GM18505 (cell line): Measurements from ENCODE around the gene ZNF70.
A peak's percentile ranks its signal among the peaks of the same experiment; 100 is the strongest.

Experiments used
- ATAC-seq: cut with Tn5 transposase; IDR thresholded peaks from one replicate; pipeline ENCODE4 v1.9.1; 2021; ENCODE audit not compliant: unreplicated experiment
- POLR2A ChIP-seq: IDR thresholded peaks from 4 replicates; pipeline ENCODE4 v1.6.1; 2011; ENCODE audit warnings: borderline replicate concordance; ENCODE audit not compliant: insufficient read depth, insufficient read length; ENCODE audit errors: extremely low read depth

The ZNF70 gene

GRCh38 chr22:23773483-23774113 is 22.7 kb upstream of the ZNF70 start:
- no peak for TF ChIP-seq POLR2A
- no peak for ATAC-seq

GRCh38 chr22:23772649-23773473 is 21.9 kb upstream of the ZNF70 start, which contains the start of gene MMP11:
TSS of gene MMP11 (plus strand) at chr22:23772849. CDS start at chr22:23772871, 22 bp downstream.
- TF ChIP-seq POLR2A, result no peak
- ATAC-seq, result no peak

- no peak for TF ChIP-seq POLR2A
- no peak for ATAC-seq
These were observed 21.4 kb upstream of the ZNF70 start for GRCh38 chr22:23772315-23772648.

- no peak for TF ChIP-seq POLR2A
These were observed 18.5 kb upstream of the ZNF70 start for GRCh38 chr22:23769321-23769965.

GRCh38 chr22:23767673-23768548 is 17.0 kb upstream of the ZNF70 start, which contains the start of gene CHCHD10:
TSS of gene CHCHD10 (minus strand) at chr22:23767972. CDS start at chr22:23767874, 98 bp downstream.
- ATAC-seq, result peak; percentile 45
- peak; percentile 80 for TF ChIP-seq POLR2A

More at GRCh38 chr22:23769321-23769965, 18.5 kb upstream of the ZNF70 start:
- ATAC-seq, result no peak

- no peak for ATAC-seq
These were observed 16.4 kb upstream of the ZNF70 start for GRCh38 chr22:23767303-23767672.

GRCh38 chr22:23764899-23765881 is 14.3 kb upstream of the ZNF70 start:
- no peak for TF ChIP-seq POLR2A
- no peak for ATAC-seq

More at GRCh38 chr22:23767303-23767672, 16.4 kb upstream of the ZNF70 start:
- no peak for TF ChIP-seq POLR2A

GRCh38 chr22:23763954-23764353 is 13.0 kb upstream of the ZNF70 start:
- no peak for TF ChIP-seq POLR2A
- ATAC-seq, result no peak

- TF ChIP-seq POLR2A, result no peak
These were observed 12.7 kb upstream of the ZNF70 start for GRCh38 chr22:23763579-23763945.

GRCh38 chr22:23762842-23763578 is 12.1 kb upstream of the ZNF70 start, which contains the start of gene C22orf15:
TSS of gene C22orf15 (plus strand) at chr22:23762990. CDS start at chr22:23763307, 317 bp downstream.
- TF ChIP-seq POLR2A, result no peak
- no peak for ATAC-seq

More at GRCh38 chr22:23763579-23763945, 12.7 kb upstream of the ZNF70 start:
- no peak for ATAC-seq

GRCh38 chr22:23760056-23760455 is 9.1 kb upstream of the ZNF70 start:
- no peak for ATAC-seq

More at GRCh38 chr22:23760056-23760455, 9.1 kb upstream of the ZNF70 start:
- TF ChIP-seq POLR2A, result no peak
